Brain pericyte (primary cell): Measurements from ENCODE around the gene TNIP1.

Source experiments
- DNase-seq: peaks from one replicate; pipeline ENCODE4 v3.0.0-alpha.2; 2012; ENCODE audit warnings: low read depth, low spot score

The TNIP1 gene

DNA sequence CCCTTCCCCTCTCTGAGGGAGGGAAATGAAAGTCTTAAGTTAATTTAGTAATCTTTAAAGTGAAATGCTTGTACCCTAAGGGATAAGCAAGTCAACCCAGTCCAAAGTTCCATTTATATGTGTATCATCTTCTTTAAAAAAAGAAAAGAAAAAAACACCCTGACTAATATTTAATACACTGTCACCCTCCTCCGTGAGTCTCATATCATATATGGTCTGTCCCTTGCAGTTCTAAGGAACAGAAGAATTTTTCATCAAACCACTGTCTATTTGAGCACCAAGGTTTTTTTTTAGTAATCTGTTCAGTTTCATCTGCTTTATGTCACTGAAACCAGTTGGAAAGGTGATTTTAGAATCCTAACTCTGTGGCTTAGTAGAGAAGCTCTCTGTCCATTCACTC lies 15.2 kb downstream of the TNIP1 start:
- DNase-seq, result no peak

DNA sequence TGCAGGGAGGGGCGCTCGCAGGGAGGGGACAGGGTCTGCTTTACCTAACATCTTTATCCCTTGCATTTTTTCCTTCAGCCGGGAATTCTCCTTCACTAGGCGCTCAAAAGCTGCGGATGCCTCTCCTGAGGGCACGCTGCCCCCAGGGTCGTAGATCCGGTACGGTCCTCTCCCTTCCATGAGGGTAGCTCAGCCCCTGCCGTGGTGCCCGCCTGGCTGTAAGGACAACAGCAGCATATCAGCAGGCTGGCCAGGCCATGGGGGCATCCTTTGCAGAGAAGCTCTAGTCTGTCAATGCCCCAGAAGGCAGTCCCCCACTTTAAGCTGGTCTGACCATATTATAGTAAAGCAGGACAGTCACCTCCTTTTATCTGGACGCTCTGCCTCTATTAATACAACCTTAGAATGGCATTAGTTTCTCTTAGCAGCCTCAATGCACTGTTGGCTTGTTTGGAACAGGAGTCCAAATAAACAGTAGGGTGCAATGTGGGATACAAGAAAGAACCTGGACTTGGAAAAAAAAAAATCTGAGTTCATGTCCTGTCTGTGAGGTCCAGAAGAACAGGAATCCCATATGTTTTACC lies 15.8 kb downstream of the TNIP1 start:
- DNase-seq, result no peak

DNA sequence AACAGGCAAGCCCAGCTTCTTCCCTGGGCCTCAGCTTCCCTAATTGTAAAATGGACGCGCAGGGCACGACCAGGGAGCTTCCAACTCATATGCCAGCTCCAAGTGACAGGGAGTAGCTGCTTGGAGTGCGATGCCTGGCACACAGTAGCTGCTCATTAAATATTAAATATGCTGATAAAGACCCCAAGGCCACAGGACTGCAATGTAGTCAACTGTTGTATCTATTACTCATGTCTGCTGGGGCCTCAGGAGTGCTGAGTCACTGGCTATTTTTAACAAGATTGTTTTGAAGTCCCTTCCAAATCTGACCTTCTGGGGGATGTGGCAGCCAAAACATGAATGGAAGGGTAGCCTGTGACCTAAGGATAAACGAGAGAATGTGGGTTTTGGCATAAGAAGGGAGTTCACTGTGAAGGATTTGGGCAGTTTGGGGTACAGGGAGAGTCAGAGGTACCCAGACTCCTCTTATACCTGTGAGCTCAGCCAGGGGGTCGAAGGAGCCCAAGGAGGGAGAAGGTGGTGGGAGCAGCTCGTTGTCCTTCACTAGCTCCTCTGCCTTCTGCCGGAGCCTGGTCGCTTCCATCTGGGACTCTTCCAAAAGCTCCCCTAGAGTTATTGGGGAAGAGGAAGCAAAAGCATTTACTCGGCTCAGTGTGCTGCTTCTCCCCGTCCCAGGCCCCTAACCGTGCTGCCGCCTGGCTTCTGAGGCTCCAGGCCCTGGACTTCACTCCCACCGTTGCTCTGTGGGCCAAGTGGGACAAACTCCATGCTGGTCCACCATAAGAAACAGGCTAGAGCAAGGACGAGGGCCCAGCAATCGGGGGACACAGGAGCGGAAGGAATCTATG lies 17.5 kb downstream of the TNIP1 start:
- DNase-seq, result no peak

DNA sequence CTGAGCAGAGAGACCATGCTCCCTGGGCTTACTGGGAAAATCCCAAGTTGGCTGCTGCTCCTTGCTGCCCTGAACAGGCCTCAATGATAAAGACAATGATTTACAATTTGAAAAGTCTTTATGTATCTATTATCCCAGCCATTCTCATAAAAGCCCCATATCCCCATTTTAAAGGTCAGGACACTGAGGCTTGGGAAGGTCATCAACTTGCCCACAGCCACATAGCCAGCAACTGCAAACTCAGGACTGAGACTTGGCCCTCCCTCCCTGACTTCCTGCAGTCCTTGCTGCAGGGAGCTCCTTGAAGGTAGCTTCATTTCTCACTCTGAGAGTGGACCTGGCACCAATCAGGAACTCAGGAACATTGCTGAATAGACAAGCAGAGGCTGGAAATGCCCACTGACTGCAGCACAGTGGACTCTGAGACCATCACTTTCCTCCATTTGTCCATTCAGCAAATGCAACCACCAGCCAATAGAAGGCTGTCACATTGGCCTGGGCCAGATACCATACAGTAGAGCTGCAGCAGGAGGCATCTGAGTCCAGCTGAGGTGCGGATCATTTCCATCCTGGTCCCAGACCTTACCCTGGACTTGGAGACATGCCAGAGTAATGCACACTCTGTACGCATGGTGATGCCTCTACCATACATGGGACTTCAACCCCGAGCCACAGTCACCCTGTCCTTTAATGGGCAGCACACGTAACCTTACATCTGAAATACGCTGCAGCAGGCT lies 18.3 kb downstream of the TNIP1 start:
- DNase-seq, result no peak

DNA sequence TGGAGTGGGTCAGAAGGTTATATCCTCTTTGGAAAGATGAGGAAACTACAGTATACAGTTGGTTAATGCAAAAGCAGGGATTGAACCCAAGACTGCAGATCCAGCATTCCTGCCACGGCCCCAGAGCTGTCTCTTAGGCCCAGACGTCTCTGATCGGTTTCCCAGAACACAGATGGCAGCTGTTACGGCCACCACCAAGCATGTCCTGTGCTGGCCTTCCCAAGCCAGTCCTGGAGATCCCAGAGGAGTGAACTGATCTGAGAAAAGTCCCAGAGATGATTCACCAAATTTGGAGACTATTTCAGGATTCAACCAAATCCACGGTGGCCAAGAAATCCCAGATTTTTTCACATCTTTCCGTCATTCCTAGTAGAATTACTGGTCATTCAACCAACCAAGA lies 20.1 kb downstream of the TNIP1 start:
- DNase-seq, result no peak

DNA sequence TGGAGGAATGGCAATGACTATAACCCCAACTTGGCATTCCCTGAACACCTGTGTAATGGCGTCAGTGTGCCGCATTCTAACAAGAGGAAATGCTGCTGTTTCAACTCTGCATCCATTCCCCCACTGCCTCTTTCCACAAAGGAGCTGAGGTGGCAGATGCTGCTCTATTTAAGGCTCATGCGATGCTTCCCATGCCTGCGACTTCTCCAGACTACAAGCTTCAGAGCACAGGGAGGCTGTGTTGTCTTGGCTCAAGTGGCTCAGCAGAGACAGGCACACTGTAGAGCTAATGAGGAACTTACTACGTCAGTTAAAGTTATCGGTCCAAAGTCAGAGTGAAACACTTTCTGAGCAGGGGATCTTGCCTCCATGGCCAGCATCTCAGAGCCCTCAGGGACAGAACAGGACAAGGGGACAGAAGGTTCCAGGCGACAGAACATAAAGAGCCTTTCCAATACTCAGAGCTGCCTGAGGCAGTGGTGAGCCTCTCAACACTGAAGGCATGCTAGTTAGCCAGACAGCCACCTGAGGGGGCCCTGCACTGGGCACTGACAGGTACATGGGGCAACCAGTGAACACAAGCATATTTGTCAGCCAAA lies 21.8 kb downstream of the TNIP1 start:
- DNase-seq, result no peak

DNA sequence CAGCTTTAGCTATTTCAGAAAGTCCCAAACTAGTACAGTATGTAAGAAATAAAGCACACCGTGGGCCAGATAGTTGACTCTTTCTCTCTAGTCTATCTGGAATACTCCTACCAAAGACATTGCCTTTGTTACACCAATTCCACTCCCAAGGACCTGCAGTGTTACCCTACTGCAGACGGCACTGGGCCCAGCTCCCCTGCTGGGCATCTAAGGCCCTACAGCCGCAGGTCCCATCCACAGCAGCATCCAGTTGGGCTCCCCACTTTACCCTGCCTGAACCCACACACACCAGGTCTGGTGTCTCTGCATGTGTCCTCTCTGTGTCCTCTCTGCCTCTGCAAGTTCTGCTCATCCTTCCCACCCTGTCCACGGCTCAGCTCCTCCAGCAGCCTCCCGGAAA lies 22.5 kb downstream of the TNIP1 start:
- no peak for DNase-seq

DNA sequence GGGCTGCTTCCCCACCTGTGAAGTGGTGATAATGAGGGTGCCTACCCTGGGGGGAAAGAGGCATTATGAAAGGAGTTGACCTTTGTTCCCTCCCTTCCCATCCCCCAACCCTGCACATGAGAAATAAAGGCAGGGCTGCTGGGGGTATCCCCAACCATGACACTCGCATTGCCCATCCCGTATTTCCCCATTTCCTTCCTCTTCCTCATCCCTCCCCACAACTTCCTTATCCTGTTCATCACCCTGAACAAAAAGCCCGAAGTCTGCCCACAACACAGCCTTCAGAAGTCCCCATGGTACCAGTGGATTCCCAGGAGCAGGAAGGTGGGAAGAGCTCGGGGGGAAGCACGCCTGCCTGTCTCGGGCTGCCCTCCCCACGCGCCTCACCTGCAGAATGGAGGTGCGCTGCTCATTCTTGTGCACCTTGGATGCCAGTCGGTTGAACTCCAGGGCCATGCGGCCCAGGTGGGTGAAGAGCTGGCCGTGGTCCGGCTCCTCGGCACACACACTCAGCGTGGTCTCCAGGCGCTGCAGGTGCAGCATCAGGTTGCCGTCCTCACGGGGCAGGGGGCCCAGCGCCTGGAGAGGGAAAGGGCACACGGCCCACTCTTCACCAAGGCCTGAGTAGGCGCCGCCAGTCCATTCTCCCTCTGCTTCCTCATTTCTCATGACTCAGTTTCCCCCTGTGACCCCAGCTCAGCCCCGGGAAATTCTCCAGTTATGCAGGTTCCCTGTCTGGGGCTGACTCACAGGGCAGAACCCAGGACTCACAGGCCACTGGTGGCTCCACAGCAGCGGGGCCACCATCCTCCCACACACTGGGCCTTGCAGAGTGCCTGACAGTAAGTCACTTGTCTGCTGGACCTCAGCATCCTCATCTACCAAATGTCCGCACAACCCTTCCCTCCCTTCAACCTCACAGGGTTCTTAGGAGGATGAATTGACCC lies 24.2 kb downstream of the TNIP1 start:
- DNase-seq, result no peak

DNA sequence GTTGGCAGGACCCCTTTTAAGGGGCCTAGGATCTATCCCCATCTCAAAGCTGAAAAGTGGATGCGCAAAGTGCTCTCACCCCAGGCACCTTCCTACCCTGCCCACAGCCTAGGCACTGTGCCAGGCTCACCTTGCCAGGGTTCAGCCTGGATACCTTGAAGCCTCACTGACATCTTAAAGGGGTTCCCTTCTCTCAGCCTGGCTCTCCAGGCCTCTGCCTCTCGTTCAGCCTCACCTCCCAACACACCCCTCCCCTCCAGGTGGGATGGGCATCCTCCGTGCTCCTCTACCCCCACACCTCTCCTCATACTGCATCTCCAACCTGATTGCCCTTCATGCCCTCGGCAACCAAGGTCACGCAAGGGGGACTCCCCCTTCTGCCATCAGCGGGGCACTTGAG lies 25.5 kb downstream of the TNIP1 start:
- no peak for DNase-seq

DNA sequence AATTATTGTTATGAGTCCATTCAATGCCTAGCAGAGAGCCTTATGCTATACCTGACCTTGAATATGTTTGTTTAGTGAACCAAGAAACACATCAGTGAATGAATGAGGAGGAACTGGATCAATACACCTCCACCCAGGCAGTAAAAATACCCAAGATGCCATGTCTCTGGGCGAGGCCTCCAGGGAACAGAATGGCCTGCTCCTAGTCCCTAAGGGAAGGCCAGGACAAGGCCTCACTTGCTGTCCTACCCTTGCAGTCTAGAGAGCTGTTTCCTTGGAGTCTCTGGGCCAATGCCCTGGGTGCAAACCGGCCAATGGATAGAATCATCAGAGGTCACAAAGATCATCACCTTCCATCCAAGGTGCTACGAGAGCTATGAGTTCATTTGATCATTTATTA lies 26.1 kb downstream of the TNIP1 start:
- DNase-seq, result no peak

DNA sequence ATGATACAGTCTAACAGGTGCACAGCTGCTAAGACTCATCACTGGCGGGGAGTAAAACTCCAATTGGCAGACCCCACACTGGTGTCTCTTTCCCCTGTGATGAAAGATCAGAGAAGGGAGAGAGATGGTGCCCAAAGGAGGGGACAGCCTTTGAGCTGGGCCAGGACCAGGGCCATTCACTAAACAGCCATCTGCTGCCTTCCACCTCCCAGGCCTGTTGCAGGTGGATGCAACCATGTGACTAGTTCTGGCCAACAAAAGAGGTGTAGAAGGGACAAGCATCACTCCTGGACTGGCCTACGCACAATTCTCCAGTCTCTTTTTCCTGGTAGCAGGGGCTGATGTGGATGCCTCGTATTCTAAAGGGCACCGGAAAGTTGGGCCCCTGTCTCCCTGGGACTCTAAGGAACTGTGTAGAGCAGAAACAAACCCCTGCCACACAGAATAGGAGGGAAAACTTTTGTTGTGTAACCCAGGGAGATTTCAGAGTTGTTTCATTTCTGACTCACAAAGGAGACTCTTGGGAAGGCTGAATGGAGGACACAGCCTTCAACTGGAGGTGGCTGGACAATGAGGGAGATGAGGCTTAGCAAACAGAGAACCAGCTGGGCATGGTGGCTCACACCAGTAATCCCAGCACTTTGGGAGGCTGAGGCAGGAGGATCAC lies 26.9 kb downstream of the TNIP1 start:
- DNase-seq, result no peak

DNA sequence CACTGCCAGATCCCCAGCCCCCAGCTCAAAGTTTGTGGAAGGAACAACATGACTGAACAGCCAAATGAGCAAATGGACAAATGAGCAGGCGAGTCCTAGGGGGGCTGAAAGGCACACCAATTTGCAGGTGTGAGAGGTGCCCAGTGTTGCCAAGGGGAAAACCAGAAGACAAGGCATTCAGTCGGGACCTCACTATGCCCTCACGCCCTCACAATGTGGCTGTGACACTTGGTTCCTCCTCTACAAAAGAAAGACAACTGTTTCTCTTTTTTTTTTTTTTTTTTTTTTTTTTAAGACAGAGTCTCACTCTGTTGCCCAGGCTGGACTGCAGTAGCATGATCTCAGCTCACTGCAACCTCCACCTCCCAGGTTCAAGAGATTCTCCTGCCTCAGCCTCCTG lies 28.0 kb downstream of the TNIP1 start:
- DNase-seq, result no peak

DNA sequence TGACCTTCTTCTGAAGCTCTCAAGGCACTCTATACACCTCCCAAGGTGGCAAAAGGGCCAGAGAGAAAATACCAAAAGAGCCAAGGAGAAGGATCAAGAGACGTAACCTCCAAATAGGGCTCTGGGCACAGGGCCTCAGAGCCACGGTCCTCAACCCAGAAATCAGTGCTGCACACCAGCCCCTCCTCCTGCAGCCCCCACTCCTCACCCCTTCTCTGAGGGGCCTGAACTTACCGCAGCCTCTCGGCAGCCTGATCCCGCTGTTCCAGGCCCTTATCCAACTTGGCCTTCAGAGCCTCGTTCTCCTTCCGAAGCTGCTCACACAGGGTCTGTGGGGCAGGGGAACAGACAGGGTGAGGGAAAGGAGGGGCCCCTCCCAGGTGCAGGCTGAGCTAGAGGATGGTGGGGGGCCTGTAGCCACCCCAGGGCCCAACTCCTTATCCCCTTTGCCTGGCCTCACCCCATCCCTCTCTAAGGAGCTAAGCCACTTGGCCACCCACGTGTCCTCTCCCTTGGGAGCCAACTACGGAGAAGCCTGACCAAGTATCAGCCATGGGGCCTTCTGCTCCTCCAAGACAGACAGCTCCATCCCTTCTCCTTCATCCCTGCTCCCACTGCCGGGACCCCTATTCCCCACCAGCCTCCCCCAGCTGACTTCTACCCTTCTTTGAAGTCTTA lies 28.8 kb downstream of the TNIP1 start:
- no peak for DNase-seq

DNA sequence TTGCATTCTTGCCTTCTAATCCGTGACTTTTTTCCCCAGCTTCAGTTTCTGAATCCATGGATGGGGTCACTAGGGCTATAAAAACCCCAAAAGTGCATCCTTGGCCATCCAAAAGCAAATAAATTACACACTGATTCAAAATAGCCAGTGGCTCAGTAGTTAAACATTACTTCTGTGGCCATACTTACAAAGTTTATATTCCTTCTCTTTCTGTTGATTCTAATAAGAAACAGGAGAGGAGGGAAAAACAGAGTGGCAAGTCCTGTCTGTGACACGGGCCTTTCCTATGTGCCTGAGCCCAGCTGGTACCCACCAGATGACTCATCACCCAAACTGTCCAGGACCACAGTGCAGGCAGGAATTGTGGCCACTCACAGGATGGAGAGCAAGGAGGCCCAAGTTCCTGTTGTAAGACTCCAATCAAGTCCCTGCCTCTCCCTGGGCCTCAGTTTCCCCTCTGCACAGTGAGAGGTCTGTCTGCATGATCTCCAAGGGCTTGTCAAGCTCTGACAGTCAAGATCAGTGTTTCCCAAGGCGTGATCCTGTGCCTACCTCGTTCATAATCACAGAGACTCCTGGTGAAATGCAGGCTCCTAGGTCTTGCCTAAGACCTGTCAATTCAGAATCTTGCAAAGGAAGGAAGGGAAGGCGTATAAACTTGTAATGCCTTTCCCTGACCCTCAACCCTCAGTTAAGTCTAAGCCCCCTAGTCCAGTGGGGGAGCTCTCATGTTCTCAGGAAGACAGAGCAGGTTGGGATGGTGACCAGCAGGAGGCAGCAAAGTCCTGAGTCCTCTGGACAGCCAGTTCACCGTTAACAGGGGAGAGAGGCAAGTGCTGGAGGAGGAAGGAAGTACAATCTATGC lies 29.5 kb downstream of the TNIP1 start:
- DNase-seq, result no peak

DNA sequence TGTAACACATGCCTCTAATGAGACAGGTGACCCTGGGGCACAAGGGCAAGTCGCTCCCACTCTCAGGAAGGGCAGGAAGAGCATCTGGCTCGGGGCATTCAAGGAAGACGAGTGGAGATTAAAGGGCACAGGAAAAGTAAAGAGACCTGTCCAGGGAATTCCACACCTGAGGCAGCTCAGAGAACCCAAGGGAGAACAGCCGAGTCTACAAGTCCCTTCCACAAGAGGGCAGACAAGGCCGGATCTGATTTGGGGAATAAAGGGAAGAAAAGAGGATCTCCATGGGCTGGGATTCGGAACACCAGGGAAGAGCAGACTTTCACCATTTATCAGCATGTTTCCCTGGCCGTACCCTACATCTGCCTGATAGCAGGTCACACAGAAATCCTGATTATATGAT lies 32.3 kb downstream of the TNIP1 start:
- no peak for DNase-seq

DNA sequence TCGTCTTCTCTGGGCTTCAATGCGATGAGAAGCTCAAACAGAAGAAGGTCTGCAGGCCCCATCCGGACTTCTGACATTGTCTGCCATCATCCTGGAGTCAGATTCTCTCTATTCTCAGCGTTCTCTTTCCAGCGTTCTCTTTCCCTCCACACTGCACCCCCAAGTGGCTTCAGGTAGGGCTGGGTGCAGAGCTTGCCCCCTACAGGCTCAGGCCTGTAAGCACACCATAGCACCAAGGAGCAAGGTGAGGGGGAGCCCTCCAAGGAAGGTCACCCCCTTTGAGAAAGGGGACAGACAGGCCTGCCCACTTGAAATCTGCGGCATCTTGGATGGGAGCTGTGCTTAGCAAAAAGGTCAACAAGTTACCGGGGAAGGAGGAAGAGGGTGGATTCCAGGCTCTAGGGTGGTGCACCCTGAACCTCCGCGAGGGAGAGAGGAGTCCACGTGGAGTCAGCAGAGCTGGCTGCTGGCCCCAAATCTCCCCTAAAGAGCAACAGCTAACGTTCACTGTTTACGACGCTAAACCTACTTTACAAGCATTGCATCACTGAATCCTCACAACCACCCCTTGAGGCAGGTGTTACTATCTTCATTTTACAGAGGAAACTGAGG lies 32.9 kb downstream of the TNIP1 start:
- DNase-seq, result no peak

DNA sequence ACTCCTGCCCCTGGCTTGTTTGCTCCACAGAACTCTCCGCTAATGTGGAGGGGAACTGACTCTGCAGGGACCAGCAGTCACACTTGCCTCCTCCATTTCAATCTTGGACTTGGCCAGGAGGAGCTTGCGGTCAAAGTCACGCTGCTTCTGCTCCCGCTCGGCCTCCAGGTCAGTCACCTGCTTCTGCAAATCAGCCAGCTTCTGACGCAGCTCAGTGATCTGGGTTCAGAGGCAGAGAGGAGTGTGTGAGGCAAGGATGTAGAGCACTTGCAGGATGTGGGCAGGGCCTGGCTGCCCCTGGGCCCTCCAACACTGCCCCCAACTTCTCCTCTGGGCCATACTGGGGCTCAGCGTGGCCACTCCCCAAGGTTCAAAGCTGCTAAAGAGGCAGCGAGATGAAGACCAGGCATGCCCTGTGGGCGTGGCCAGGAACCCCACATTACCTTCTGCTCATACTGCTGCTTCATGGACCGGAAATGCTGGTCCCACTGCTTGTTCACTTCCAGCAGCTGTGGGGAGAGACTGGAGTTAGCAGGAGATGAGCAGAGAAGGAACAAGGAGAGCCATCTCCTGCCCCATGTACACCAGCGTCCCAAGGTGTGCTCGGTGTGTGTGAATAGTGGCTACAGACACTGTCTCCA lies 38.3 kb downstream of the TNIP1 start:
- no peak for DNase-seq

DNA sequence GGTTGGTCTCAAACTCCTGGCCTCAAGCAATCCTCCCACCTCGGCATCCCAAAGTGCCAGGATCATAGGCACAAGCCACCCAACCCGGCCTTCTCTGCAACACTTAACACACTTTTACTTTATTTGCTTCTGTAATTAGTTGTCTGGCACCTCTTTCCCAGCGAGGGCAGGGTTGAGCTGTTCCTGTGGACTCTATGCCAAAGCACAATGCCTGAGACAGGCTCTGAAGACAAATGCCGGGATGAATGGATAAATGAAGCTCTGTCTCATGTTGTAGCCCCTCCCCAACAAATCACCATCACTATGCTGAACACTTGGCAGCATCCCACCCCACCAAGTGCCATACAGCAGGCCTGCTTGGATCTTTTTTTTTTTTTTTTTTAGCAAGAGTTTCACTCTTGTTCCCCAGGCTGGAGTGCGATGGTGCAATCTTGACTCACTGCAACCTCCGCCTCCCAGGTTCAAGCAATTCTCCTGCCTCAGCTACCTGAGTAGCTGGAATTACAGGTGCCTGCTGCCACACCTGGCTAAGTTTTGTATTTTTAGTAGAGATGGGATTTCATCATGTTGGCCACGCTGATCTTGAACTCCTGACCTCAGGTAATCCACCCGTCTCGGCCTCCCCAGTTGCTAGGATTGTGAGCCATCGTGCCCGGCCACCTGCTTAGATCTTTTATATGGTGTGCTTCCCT lies 39.1 kb downstream of the TNIP1 start:
- DNase-seq, result no peak
